Right lobe of liver (tissue), 4 donors: ENCODE results near the gene ERCC6.

Experiments used
- CTCF ChIP-seq, 4 donors: fragments of 200-600 bp in 3 of 4; fragments of 450-650 bp in 1 of 4; IDR thresholded peaks; one replicate each; pipeline versions ENCODE4 v1.5.1 to v1.8.0; 2016 to 2022; ENCODE audit warnings: antibody characterized with exemption in 4 of 4, mild to moderate bottlenecking in 2 of 4
- POLR2A ChIP-seq: fragments of 450-650 bp; IDR thresholded peaks from one replicate; pipeline ENCODE4 v1.6.1; 2017; ENCODE audit warnings: antibody characterized with exemption, mild to moderate bottlenecking
- donor health status: DM: no; HTN: no; CAD: no.
- donor health status: DM: no; HTN: no; CAD: no.
- donor health status: DM: no; HTN: yes; CAD: no.

- TF ChIP-seq POLR2A (no peak), CTCF (IDR thresholded peaks at IDR 0.05) (no peak)
These were observed 6.5 kb downstream of the ERCC6 start for GRCh38 chr10:49532461-49532860.
